ENCODE measurements around the gene DONSON.

DNA sequence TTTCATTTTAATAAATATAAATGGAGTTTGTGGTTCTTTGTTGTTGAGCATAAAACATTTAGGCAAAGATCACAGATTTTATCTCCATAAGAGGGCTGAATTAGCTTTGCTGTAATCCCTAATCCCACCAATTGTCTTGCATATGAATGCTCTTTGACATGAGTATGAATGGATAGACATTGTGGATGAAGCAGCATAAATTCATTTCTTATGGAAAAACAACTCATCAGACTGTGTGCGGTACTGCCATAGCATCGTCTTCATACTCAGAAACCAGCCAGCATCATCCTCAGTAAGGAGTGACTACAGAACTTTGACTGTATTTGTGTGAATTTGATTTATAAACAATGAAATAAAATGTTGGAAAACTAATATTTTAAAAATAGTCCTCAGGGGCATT is 26.1 kb downstream of the DONSON start:
- no peak for TF ChIP-seq POLR2A (IDR thresholded peaks at IDR 0.05)
- TF ChIP-seq, protein P1, sequence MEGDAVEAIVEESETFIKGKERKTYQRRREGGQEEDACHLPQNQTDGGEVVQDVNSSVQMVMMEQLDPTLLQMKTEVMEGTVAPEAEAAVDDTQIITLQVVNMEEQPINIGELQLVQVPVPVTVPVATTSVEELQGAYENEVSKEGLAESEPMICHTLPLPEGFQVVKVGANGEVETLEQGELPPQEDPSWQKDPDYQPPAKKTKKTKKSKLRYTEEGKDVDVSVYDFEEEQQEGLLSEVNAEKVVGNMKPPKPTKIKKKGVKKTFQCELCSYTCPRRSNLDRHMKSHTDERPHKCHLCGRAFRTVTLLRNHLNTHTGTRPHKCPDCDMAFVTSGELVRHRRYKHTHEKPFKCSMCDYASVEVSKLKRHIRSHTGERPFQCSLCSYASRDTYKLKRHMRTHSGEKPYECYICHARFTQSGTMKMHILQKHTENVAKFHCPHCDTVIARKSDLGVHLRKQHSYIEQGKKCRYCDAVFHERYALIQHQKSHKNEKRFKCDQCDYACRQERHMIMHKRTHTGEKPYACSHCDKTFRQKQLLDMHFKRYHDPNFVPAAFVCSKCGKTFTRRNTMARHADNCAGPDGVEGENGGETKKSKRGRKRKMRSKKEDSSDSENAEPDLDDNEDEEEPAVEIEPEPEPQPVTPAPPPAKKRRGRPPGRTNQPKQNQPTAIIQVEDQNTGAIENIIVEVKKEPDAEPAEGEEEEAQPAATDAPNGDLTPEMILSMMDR (IDR thresholded peaks at IDR 0.05) = no peak

Data from lower leg skin (tissue), 3 donors.